ENCODE measurements around the gene PLK3. TPM values are rescaled to one million over a fixed set of nuclear protein-coding genes. Genes with fewer than 3 reads are reported as not detected.
"Not testable (repeated sequence)": the region's sequence is repeated elsewhere in the genome, so short reads cannot be mapped to it uniquely, and the experiment has no call there.

PLK3 gene
- total RNA-seq, 1 donor: 33.7 TPM

DNA sequence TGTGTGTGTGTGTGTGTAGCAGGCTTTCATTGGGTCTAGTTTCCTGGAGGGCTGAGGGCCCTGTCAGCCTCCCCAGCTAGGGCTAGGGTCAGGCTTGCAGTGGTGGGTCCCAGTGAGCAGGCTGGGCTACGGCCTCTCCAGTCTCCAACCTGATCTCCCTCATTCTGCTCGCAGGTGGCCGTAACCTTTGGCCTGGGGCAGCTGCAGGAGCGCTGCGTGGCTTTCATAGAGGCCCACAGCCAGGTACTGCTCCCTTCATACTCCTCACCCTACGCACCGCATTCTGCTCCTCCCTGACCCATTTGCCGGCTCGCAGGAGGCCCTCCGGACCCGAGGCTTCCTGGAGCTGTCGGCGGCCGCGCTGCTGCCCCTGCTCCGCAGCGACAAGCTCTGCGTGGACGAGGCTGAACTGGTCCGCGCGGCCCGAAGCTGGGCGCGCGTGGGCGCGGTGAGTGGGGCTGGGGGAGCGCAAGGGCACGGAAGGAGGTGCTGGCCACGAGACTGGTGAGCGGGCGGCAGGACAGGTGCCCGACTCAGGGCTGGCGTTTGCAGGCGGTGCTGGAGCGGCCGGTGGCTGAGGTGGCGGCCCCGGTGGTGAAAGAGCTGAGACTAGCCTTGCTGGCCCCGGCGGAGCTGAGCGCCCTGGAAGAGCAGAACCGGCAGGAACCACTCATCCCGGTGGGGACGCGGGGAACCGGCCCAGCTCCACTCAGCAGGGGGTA lies 12.8 kb downstream of the PLK3 start:
- H3K4me1 ChIP-seq (ENCODE audit: insufficient read depth, low read length): peaks cover 62% of the 10 kb centered on the region
- no peak overlapping the region for H3K4me3 ChIP-seq (ENCODE audit: insufficient read depth, low read length)
- no peak overlapping the region for H3K27ac ChIP-seq (ENCODE audit: low read depth, low read length)
- peaks cover 2% of the 10 kb centered on the region for H4K20me1 ChIP-seq (ENCODE audit: insufficient read depth, low read length)
- H3K4me2 ChIP-seq (ENCODE audit: insufficient read depth, low read length): peak overlapping the region; percentile 66
- DNase-seq (ENCODE audit: insufficient read length, low spot score, missing footprints): peak; percentile 80
- H3K9me3 ChIP-seq (ENCODE audit: low read depth, low read length): no peaks in the 10 kb centered on the region
- TF ChIP-seq, protein P1, sequence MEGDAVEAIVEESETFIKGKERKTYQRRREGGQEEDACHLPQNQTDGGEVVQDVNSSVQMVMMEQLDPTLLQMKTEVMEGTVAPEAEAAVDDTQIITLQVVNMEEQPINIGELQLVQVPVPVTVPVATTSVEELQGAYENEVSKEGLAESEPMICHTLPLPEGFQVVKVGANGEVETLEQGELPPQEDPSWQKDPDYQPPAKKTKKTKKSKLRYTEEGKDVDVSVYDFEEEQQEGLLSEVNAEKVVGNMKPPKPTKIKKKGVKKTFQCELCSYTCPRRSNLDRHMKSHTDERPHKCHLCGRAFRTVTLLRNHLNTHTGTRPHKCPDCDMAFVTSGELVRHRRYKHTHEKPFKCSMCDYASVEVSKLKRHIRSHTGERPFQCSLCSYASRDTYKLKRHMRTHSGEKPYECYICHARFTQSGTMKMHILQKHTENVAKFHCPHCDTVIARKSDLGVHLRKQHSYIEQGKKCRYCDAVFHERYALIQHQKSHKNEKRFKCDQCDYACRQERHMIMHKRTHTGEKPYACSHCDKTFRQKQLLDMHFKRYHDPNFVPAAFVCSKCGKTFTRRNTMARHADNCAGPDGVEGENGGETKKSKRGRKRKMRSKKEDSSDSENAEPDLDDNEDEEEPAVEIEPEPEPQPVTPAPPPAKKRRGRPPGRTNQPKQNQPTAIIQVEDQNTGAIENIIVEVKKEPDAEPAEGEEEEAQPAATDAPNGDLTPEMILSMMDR (IDR thresholded peaks at IDR 0.05; ENCODE audit: extremely low read depth, low read depth, low read length): no peak
- H3K27me3 ChIP-seq (ENCODE audit: insufficient read depth, low read length): no peaks in the 10 kb centered on the region
- no peak overlapping the region for H2AFZ ChIP-seq (ENCODE audit: low read length)
- peaks cover 18% of the 10 kb centered on the region for H3K79me2 ChIP-seq (ENCODE audit: insufficient read depth, low read length)
- H3K36me3 ChIP-seq (ENCODE audit: insufficient read depth, low read length): peaks cover 30% of the 10 kb centered on the region

DNA sequence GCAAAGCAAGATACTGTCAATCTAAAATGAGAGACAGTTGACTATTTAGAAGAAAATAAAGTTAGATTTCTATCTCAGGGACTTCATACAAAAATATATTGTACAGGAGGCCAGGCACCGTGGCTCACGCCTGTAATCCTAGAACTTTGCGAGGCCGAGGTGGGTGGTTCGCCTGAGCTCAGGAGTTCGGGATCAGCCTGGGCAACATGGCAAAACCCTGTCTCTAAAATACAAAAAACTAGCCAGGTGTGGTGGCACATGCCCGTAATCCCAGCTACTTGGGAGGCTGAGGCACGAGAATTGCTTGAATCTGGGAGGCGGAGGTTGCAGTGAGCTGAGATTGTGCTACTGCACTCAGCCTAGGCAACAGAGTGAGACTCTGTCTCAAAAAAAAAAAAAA lies 15.7 kb downstream of the PLK3 start:
- H2AFZ ChIP-seq (ENCODE audit: low read length); H3K4me2 ChIP-seq (ENCODE audit: insufficient read depth, low read length); DNase-seq (ENCODE audit: insufficient read length, low spot score, missing footprints); H3K9me3 ChIP-seq (ENCODE audit: low read depth, low read length); H3K79me2 ChIP-seq (ENCODE audit: insufficient read depth, low read length); H4K20me1 ChIP-seq (ENCODE audit: insufficient read depth, low read length); H3K4me3 ChIP-seq (ENCODE audit: insufficient read depth, low read length); H3K27me3 ChIP-seq (ENCODE audit: insufficient read depth, low read length): not testable (repeated sequence)
- Histone ChIP-seq H3K27ac (ENCODE audit: low read depth, low read length) (peak overlapping the region; percentile 17), H3K4me1 (ENCODE audit: insufficient read depth, low read length) (peaks cover 42% of the 10 kb centered on the region), H3K36me3 (ENCODE audit: insufficient read depth, low read length) (peaks cover 19% of the 10 kb centered on the region)

DNA sequence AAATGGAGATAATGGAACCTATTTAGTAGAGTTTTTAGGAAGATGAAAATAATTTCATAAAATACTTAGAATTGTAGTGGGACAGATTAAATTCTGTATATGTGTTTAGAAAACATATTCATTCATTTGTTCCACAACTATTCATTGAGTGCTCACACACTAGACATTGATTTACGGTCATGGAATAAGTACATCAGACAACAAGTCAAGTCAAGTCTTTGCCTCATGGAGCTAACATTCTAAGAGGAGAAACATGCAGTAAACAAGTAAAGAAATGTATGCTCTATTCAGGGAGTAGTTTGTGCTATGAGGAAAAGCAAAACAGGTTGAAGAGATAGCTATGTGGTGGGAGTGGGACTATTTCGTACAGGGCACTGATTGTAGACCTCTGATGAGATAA lies 17.1 kb downstream of the PLK3 start:
- DNase-seq (ENCODE audit: insufficient read length, low spot score, missing footprints): peak; percentile 50
- Histone ChIP-seq H3K4me1 (ENCODE audit: insufficient read depth, low read length) (peaks cover 29% of the 10 kb centered on the region), H3K27ac (ENCODE audit: low read depth, low read length) (no peak overlapping the region), H3K4me2 (ENCODE audit: insufficient read depth, low read length) (no peak overlapping the region), H4K20me1 (ENCODE audit: insufficient read depth, low read length) (no peaks in the 10 kb centered on the region), H3K4me3 (ENCODE audit: insufficient read depth, low read length) (no peak overlapping the region), H3K36me3 (ENCODE audit: insufficient read depth, low read length) (peaks cover 19% of the 10 kb centered on the region), H3K27me3 (ENCODE audit: insufficient read depth, low read length) (no peaks in the 10 kb centered on the region), H3K9me3 (ENCODE audit: low read depth, low read length) (no peaks in the 10 kb centered on the region), H3K79me2 (ENCODE audit: insufficient read depth, low read length) (no peaks in the 10 kb centered on the region), H2AFZ (ENCODE audit: low read length) (no peak overlapping the region)
- TF ChIP-seq, protein P1 (IDR thresholded peaks at IDR 0.05; ENCODE audit: extremely low read depth, low read depth, low read length): no peak

DNA sequence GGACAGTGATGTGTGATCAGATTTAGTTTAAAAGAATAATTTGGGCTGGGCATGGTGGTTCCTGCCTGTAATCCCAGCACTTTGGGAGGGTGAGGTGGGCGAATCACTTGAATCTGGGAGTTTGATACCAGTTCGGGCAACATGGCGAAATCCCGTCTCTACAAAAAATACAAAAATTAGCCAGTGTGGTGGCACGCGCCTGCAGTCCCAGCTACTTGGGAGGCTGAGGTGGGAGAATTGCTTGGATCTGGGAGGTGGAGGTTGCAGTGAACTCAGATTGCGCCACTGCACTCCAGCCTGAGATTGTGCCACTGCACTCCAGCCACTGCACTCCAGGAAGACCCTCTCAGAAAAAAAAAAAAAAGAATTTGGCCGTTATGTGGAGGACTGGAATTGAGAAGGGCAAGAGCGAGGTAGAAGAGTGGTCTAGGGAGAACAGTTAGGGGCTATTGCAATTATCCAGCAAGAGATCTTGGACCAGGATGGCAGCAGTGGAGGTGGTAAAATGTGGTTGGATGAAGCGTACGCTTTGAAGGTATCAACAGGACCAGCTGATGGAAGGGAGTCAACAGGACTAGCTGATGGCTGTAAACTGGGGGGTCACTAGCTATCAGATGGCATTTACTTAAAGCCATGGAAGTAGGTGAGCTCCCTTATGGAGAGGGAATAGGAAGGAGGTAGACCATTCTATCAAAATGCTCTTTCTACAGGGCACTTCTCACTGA lies 17.8 kb downstream of the PLK3 start:
- Histone ChIP-seq H3K4me3 (ENCODE audit: insufficient read depth, low read length) (no peak overlapping the region), H3K36me3 (ENCODE audit: insufficient read depth, low read length) (peaks cover 16% of the 10 kb centered on the region), H3K27ac (ENCODE audit: low read depth, low read length) (no peak overlapping the region), H2AFZ (ENCODE audit: low read length) (no peak overlapping the region), H3K4me1 (ENCODE audit: insufficient read depth, low read length) (peaks cover 29% of the 10 kb centered on the region), H3K79me2 (ENCODE audit: insufficient read depth, low read length) (no peaks in the 10 kb centered on the region), H3K4me2 (ENCODE audit: insufficient read depth, low read length) (no peak overlapping the region), H4K20me1 (ENCODE audit: insufficient read depth, low read length) (no peaks in the 10 kb centered on the region), H3K27me3 (ENCODE audit: insufficient read depth, low read length) (no peaks in the 10 kb centered on the region), H3K9me3 (ENCODE audit: low read depth, low read length) (no peaks in the 10 kb centered on the region)
- no peak for DNase-seq (ENCODE audit: insufficient read length, low spot score, missing footprints)
- TF ChIP-seq, protein P1 (IDR thresholded peaks at IDR 0.05; ENCODE audit: extremely low read depth, low read depth, low read length): no peak
